ENCODE data around the gene MED9. TPM values are rescaled to one million over a fixed set of nuclear protein-coding genes. Genes with fewer than 3 reads are reported as not detected.

The MED9 gene
- polyA plus RNA-seq, 1 donor from 2014 or later: 25.1 TPM

GRCh38 chr17:17537311-17538099 is 60.7 kb downstream of the MED9 start:
- Histone ChIP-seq H3K79me2 (replicated peaks; ENCODE audit: insufficient read depth, low read length) (no peaks in the 10 kb centered on the region), H4K20me1 (ENCODE audit: insufficient read depth) (no peaks in the 10 kb centered on the region), H3K4me3 (ENCODE audit: low read length) (no peak overlapping the region), H3K9me3 (ENCODE audit: low read length) (no peaks in the 10 kb centered on the region), H3K4me2 (ENCODE audit: low read length) (no peak overlapping the region), H3K36me3 (ENCODE audit: insufficient read depth, low read length) (no peaks in the 10 kb centered on the region), H2AFZ (ENCODE audit: low read depth, low read length) (no peak overlapping the region), H3K27me3 (ENCODE audit: insufficient read depth, low read depth, low read length) (no peaks in the 10 kb centered on the region), H3K9me2 (ENCODE audit: insufficient read depth, low read length) (no peaks in the 10 kb centered on the region), H3K27ac (ENCODE audit: low read length) (no peak overlapping the region), H3F3A (ENCODE audit: insufficient read depth, low read length, poor library complexity, severe bottlenecking) (no peaks in the 10 kb centered on the region), H3K9ac (ENCODE audit: low read length) (no peak overlapping the region)
- TF ChIP-seq EZH2 (IDR thresholded peaks at IDR 0.05; ENCODE audit: borderline replicate concordance, insufficient read depth, low read length, poor library complexity, severe bottlenecking): no peak
- no peak for TF ChIP-seq REST (IDR thresholded peaks at IDR 0.05; ENCODE audit: borderline replicate concordance)
- no peak for TF ChIP-seq POLR2AphosphoS5 (IDR thresholded peaks at IDR 0.05)

GRCh38 chr17:17538417-17539391 is 61.9 kb downstream of the MED9 start:
- Histone ChIP-seq H4K20me1 (ENCODE audit: insufficient read depth) (no peaks in the 10 kb centered on the region), H3K27ac (ENCODE audit: low read length) (no peak overlapping the region), H3K9ac (ENCODE audit: low read length) (no peak overlapping the region), H3K36me3 (ENCODE audit: insufficient read depth, low read length) (no peaks in the 10 kb centered on the region), H3F3A (ENCODE audit: insufficient read depth, low read length, poor library complexity, severe bottlenecking) (no peaks in the 10 kb centered on the region), H3K79me2 (replicated peaks; ENCODE audit: insufficient read depth, low read length) (no peaks in the 10 kb centered on the region), H3K9me3 (ENCODE audit: low read length) (no peaks in the 10 kb centered on the region), H3K9me2 (ENCODE audit: insufficient read depth, low read length) (no peaks in the 10 kb centered on the region), H3K4me2 (ENCODE audit: low read length) (no peak overlapping the region), H3K4me3 (ENCODE audit: low read length) (no peak overlapping the region), H3K27me3 (ENCODE audit: insufficient read depth, low read depth, low read length) (no peaks in the 10 kb centered on the region), H2AFZ (ENCODE audit: low read depth, low read length) (no peak overlapping the region)
- TF ChIP-seq MXI1 (conservative IDR thresholded peaks at IDR 0.05; ENCODE audit: poor library complexity, severe bottlenecking) (no peak), POLR2AphosphoS5 (IDR thresholded peaks at IDR 0.05) (no peak), REST (IDR thresholded peaks at IDR 0.05; ENCODE audit: borderline replicate concordance) (no peak), CTCF (IDR thresholded peaks at IDR 0.05; ENCODE audit: poor library complexity, severe bottlenecking) (no peak), EP300 (conservative IDR thresholded peaks at IDR 0.05; ENCODE audit: poor library complexity, severe bottlenecking) (no peak), EZH2 (IDR thresholded peaks at IDR 0.05; ENCODE audit: borderline replicate concordance, insufficient read depth, low read length, poor library complexity, severe bottlenecking) (no peak), TAF1 (IDR thresholded peaks at IDR 0.05; ENCODE audit: low read depth) (no peak), SMC3 (conservative IDR thresholded peaks at IDR 0.05; ENCODE audit: poor library complexity) (no peak), RAD21 (conservative IDR thresholded peaks at IDR 0.05) (no peak)

Measured in neural cell (in vitro differentiated cells).